ENCODE results near the gene ABCD2. TPM values are rescaled to one million over a fixed set of nuclear protein-coding genes. Genes with fewer than 3 reads are reported as not detected.

ABCD2 gene
- polyA plus RNA-seq, 1 donor from 2014 or later = 0.43 TPM

GRCh38 chr12:39573971-39574370 lies 45.6 kb downstream of the ABCD2 start:
- Histone ChIP-seq H3K27me3 (ENCODE audit: insufficient read depth, low read depth, low read length) (no peaks in the 10 kb centered on the region), H3F3A (ENCODE audit: insufficient read depth, low read length, poor library complexity, severe bottlenecking) (no peaks in the 10 kb centered on the region), H3K4me2 (ENCODE audit: low read length) (no peak overlapping the region), H3K4me3 (ENCODE audit: low read length) (no peak overlapping the region), H3K9ac (ENCODE audit: low read length) (no peak overlapping the region), H4K20me1 (ENCODE audit: insufficient read depth) (no peaks in the 10 kb centered on the region), H3K9me2 (ENCODE audit: insufficient read depth, low read length) (no peaks in the 10 kb centered on the region), H3K79me2 (replicated peaks; ENCODE audit: insufficient read depth, low read length) (no peaks in the 10 kb centered on the region), H2AFZ (ENCODE audit: low read depth, low read length) (no peak overlapping the region), H3K36me3 (ENCODE audit: insufficient read depth, low read length) (no peaks in the 10 kb centered on the region), H3K9me3 (ENCODE audit: low read length) (no peaks in the 10 kb centered on the region), H3K27ac (ENCODE audit: low read length) (no peak overlapping the region)
- TF ChIP-seq EZH2 (IDR thresholded peaks at IDR 0.05; ENCODE audit: borderline replicate concordance, insufficient read depth, low read length, poor library complexity, severe bottlenecking) = no peak
- TF ChIP-seq, protein P1, sequence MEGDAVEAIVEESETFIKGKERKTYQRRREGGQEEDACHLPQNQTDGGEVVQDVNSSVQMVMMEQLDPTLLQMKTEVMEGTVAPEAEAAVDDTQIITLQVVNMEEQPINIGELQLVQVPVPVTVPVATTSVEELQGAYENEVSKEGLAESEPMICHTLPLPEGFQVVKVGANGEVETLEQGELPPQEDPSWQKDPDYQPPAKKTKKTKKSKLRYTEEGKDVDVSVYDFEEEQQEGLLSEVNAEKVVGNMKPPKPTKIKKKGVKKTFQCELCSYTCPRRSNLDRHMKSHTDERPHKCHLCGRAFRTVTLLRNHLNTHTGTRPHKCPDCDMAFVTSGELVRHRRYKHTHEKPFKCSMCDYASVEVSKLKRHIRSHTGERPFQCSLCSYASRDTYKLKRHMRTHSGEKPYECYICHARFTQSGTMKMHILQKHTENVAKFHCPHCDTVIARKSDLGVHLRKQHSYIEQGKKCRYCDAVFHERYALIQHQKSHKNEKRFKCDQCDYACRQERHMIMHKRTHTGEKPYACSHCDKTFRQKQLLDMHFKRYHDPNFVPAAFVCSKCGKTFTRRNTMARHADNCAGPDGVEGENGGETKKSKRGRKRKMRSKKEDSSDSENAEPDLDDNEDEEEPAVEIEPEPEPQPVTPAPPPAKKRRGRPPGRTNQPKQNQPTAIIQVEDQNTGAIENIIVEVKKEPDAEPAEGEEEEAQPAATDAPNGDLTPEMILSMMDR (IDR thresholded peaks at IDR 0.05; ENCODE audit: poor library complexity, severe bottlenecking) = no peak
- TF ChIP-seq EP300 (conservative IDR thresholded peaks at IDR 0.05; ENCODE audit: poor library complexity, severe bottlenecking) = no peak
- no peak for TF ChIP-seq POLR2AphosphoS5 (IDR thresholded peaks at IDR 0.05)
- TF ChIP-seq MXI1 (conservative IDR thresholded peaks at IDR 0.05; ENCODE audit: poor library complexity, severe bottlenecking) = no peak
- TF ChIP-seq RAD21 (conservative IDR thresholded peaks at IDR 0.05) = no peak
- no peak for TF ChIP-seq TAF1 (IDR thresholded peaks at IDR 0.05; ENCODE audit: low read depth)
- TF ChIP-seq, protein P2, sequence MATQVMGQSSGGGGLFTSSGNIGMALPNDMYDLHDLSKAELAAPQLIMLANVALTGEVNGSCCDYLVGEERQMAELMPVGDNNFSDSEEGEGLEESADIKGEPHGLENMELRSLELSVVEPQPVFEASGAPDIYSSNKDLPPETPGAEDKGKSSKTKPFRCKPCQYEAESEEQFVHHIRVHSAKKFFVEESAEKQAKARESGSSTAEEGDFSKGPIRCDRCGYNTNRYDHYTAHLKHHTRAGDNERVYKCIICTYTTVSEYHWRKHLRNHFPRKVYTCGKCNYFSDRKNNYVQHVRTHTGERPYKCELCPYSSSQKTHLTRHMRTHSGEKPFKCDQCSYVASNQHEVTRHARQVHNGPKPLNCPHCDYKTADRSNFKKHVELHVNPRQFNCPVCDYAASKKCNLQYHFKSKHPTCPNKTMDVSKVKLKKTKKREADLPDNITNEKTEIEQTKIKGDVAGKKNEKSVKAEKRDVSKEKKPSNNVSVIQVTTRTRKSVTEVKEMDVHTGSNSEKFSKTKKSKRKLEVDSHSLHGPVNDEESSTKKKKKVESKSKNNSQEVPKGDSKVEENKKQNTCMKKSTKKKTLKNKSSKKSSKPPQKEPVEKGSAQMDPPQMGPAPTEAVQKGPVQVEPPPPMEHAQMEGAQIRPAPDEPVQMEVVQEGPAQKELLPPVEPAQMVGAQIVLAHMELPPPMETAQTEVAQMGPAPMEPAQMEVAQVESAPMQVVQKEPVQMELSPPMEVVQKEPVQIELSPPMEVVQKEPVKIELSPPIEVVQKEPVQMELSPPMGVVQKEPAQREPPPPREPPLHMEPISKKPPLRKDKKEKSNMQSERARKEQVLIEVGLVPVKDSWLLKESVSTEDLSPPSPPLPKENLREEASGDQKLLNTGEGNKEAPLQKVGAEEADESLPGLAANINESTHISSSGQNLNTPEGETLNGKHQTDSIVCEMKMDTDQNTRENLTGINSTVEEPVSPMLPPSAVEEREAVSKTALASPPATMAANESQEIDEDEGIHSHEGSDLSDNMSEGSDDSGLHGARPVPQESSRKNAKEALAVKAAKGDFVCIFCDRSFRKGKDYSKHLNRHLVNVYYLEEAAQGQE (IDR thresholded peaks at IDR 0.05; ENCODE audit: borderline replicate concordance) = no peak
- no peak for TF ChIP-seq SMC3 (conservative IDR thresholded peaks at IDR 0.05; ENCODE audit: poor library complexity)

GRCh38 chr12:39572551-39572950 lies 47.1 kb downstream of the ABCD2 start:
- TF ChIP-seq TAF1 (IDR thresholded peaks at IDR 0.05; ENCODE audit: low read depth) (no peak), EP300 (conservative IDR thresholded peaks at IDR 0.05; ENCODE audit: poor library complexity, severe bottlenecking) (no peak), EZH2 (IDR thresholded peaks at IDR 0.05; ENCODE audit: borderline replicate concordance, insufficient read depth, low read length, poor library complexity, severe bottlenecking) (no peak), MXI1 (conservative IDR thresholded peaks at IDR 0.05; ENCODE audit: poor library complexity, severe bottlenecking) (no peak), RAD21 (conservative IDR thresholded peaks at IDR 0.05) (no peak), POLR2AphosphoS5 (IDR thresholded peaks at IDR 0.05) (no peak), SMC3 (conservative IDR thresholded peaks at IDR 0.05; ENCODE audit: poor library complexity) (no peak)
- TF ChIP-seq, protein P2 (IDR thresholded peaks at IDR 0.05; ENCODE audit: borderline replicate concordance) = no peak
- TF ChIP-seq, protein P1 (IDR thresholded peaks at IDR 0.05; ENCODE audit: poor library complexity, severe bottlenecking) = no peak
- no peaks in the 10 kb centered on the region for H3F3A ChIP-seq (ENCODE audit: insufficient read depth, low read length, poor library complexity, severe bottlenecking)

More at GRCh38 chr12:39572551-39572950, 47.1 kb downstream of the ABCD2 start:
- H3K4me2 ChIP-seq (ENCODE audit: low read length) = no peak overlapping the region
- no peak overlapping the region for H3K4me3 ChIP-seq (ENCODE audit: low read length)
- H3K9me3 ChIP-seq (ENCODE audit: low read length) = no peaks in the 10 kb centered on the region
- no peak overlapping the region for H2AFZ ChIP-seq (ENCODE audit: low read depth, low read length)
- H3K36me3 ChIP-seq (ENCODE audit: insufficient read depth, low read length) = no peaks in the 10 kb centered on the region
- H3K9me2 ChIP-seq (ENCODE audit: insufficient read depth, low read length) = no peaks in the 10 kb centered on the region
- no peaks in the 10 kb centered on the region for H3K27me3 ChIP-seq (ENCODE audit: insufficient read depth, low read depth, low read length)
- H3K79me2 ChIP-seq (replicated peaks; ENCODE audit: insufficient read depth, low read length) = no peaks in the 10 kb centered on the region
- H3K27ac ChIP-seq (ENCODE audit: low read length) = no peak overlapping the region
- no peak overlapping the region for H3K9ac ChIP-seq (ENCODE audit: low read length)
- no peaks in the 10 kb centered on the region for H4K20me1 ChIP-seq (ENCODE audit: insufficient read depth)
